ENCODE results near the gene UBALD1. TPM values are rescaled to one million over a fixed set of nuclear protein-coding genes. Genes with fewer than 3 reads are reported as not detected.

Gene UBALD1
- total RNA-seq, 1 experiment from 2014 or later: 29.9 TPM

DNA sequence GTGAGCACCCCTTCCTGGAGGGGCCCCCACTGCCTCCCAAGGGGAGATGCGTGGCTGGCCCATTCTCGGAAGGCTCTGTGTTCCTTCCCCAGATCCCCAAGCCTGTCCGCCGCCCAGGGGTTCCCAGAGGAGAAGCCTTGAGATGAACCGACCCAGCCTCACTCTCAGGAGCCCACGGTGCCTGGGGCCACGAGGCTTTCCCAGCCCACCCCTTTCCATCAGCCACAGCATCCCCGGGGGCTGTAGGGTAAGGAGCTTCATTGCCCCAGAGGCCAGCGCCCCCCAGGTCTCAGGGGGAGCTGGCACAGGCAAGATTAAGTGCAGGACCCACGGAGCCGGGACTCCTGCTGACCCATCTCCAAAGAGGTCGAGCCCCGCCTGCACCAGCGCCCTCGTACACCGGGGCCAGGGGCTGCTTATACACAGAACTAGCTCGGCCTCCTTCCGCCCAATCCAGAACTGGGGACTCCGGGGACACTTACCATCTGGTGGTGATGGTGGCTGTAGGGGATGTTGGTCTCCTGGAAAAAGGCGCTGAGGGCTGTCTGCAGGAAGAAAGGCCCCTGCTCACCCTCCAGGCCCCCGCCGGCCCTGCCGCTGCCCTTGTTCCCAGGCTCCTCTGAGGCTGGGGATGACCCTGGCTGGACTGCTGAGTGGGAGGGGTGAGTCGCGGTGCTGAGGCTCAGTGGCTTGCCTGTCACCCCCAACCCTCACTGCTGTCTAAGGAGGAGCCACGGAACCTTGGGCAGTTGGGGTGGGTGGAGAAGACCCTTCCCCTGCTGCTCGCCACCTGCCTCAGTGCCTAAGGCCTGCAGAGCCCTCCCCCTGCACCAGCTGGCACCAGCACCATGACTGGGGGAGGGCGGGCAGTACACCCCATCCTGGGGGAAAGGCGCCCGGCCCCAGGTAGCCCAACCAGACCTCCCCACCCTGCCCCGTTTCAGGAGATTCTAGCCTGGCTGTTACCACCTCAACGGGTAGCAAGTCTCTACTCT is 4.4 kb downstream of the UBALD1 start:
- ChIA-PET CTCF (no interaction called here), POLR2A (interaction anchor here (0.6 kb wide), 1 partner anchor 69 kb away, joined by 6 read pairs; no protein-coding TSS in a partner anchor)
- no TSS peak for BruUV-seq (replicated peaks)
- DNase-seq (ENCODE audit: low read depth, low spot score) (no peak), ATAC-seq (no peak)
- H3K9me3 ChIP-seq (ENCODE audit: control insufficient read depth, insufficient read depth, low read depth, low read length): no peaks in the 10 kb centered on the region
- no peaks in the 10 kb centered on the region for H3K27me3 ChIP-seq (ENCODE audit: control insufficient read depth, insufficient read depth, low read length)
- no peaks in the 10 kb centered on the region for H3K36me3 ChIP-seq (ENCODE audit: control insufficient read depth, insufficient read depth, low read length)
- peaks cover 10% of the 10 kb centered on the region for H3K4me1 ChIP-seq (ENCODE audit: control insufficient read depth, insufficient read depth, low read length)
- in situ Hi-C loops (cut with HindIII; ENCODE audit: low pct_unique_long_range_greater_than_20kb, low sequenced_read_pairs) (no loop called here), intact Hi-C loops (cut with micrococcal nuclease; ENCODE audit: unreplicated experiment) (no loop called here)
- TF ChIP-seq TCF7L2 (IDR thresholded peaks at IDR 0.05; ENCODE audit: low read depth, low read length): no peak
- TF ChIP-seq, protein P1, sequence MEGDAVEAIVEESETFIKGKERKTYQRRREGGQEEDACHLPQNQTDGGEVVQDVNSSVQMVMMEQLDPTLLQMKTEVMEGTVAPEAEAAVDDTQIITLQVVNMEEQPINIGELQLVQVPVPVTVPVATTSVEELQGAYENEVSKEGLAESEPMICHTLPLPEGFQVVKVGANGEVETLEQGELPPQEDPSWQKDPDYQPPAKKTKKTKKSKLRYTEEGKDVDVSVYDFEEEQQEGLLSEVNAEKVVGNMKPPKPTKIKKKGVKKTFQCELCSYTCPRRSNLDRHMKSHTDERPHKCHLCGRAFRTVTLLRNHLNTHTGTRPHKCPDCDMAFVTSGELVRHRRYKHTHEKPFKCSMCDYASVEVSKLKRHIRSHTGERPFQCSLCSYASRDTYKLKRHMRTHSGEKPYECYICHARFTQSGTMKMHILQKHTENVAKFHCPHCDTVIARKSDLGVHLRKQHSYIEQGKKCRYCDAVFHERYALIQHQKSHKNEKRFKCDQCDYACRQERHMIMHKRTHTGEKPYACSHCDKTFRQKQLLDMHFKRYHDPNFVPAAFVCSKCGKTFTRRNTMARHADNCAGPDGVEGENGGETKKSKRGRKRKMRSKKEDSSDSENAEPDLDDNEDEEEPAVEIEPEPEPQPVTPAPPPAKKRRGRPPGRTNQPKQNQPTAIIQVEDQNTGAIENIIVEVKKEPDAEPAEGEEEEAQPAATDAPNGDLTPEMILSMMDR (IDR thresholded peaks at IDR 0.05): no peak
- H3K4me3 ChIP-seq (ENCODE audit: low read depth in 2 of 2, low read length in 2 of 2): no peak overlapping the region
- no peak overlapping the region for H3K27ac ChIP-seq (ENCODE audit: low read length)

DNA sequence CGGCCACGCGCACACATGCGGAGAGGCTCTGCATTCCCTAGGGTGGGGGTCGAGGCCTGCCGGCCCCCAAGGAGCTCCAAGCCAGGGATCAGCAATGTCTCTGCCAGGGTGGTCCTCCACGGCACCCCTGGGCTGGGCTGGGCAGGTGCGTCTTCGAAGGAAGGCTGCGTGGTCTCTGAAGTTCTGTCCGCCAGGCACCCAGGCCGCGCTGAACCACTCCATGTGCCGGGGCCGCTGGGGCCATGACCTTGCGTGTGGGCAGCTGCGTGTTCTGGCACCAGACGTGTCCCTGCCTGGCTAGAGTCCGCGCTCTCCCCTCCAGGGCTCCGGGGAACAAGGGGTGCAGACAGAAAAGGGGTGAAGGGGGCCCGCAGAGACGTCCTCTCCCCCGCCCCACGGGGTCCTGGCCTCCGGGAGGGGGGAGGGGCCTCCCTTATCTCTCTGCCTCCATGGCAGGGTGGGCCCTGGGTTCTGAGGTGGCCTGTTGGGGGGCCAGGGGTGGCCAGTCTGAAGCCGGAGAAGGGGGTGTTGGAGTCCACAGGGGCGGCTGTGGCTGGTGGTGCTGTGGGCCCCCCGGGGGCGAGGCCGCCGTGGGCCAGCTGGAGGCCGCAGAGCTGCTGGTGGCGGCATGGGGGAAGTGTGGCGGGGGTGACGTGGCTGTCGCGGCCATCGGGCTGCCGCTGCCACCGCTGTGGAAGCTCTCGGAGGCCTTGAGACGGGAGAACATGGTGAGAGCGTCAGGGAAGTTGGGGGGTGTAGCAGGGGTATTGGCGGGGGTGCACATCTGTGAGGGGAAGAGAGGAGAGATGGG is 5.3 kb downstream of the UBALD1 start:
- DNase-seq (ENCODE audit: low read depth, low spot score): no peak
- intact Hi-C loops (cut with micrococcal nuclease; ENCODE audit: unreplicated experiment): no loop called here
- Histone ChIP-seq H3K4me3 (ENCODE audit: low read depth in 2 of 2, low read length in 2 of 2) (no peak overlapping the region), H3K4me1 (ENCODE audit: control insufficient read depth, insufficient read depth, low read length) (peaks cover 6% of the 10 kb centered on the region; the same call in 1 of the 2 replicates), H3K27me3 (ENCODE audit: control insufficient read depth, insufficient read depth, low read length) (no peaks in the 10 kb centered on the region), H3K36me3 (ENCODE audit: control insufficient read depth, insufficient read depth, low read length) (no peaks in the 10 kb centered on the region), H3K27ac (ENCODE audit: low read length) (no peak overlapping the region), H3K9me3 (ENCODE audit: control insufficient read depth, insufficient read depth, low read depth, low read length) (no peaks in the 10 kb centered on the region)
- ATAC-seq: no peak
- CTCF ChIA-PET: no interaction called here
- POLR2A ChIA-PET: no interaction called here
- TF ChIP-seq, protein P1 (IDR thresholded peaks at IDR 0.05): no peak
- no peak for TF ChIP-seq POLR2AphosphoS5 (IDR thresholded peaks at IDR 0.05; ENCODE audit: low read depth, low read length)
- TF ChIP-seq TCF7L2 (IDR thresholded peaks at IDR 0.05; ENCODE audit: low read depth, low read length): no peak
- TF ChIP-seq, protein P2, sequence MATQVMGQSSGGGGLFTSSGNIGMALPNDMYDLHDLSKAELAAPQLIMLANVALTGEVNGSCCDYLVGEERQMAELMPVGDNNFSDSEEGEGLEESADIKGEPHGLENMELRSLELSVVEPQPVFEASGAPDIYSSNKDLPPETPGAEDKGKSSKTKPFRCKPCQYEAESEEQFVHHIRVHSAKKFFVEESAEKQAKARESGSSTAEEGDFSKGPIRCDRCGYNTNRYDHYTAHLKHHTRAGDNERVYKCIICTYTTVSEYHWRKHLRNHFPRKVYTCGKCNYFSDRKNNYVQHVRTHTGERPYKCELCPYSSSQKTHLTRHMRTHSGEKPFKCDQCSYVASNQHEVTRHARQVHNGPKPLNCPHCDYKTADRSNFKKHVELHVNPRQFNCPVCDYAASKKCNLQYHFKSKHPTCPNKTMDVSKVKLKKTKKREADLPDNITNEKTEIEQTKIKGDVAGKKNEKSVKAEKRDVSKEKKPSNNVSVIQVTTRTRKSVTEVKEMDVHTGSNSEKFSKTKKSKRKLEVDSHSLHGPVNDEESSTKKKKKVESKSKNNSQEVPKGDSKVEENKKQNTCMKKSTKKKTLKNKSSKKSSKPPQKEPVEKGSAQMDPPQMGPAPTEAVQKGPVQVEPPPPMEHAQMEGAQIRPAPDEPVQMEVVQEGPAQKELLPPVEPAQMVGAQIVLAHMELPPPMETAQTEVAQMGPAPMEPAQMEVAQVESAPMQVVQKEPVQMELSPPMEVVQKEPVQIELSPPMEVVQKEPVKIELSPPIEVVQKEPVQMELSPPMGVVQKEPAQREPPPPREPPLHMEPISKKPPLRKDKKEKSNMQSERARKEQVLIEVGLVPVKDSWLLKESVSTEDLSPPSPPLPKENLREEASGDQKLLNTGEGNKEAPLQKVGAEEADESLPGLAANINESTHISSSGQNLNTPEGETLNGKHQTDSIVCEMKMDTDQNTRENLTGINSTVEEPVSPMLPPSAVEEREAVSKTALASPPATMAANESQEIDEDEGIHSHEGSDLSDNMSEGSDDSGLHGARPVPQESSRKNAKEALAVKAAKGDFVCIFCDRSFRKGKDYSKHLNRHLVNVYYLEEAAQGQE (IDR thresholded peaks at IDR 0.05; ENCODE audit: insufficient read depth in 1 of 2, low read depth in 2 of 2, low read length in 1 of 2): no peak
- no peak for TF ChIP-seq SIN3A (IDR thresholded peaks at IDR 0.05; ENCODE audit: borderline replicate concordance, insufficient read depth, low read depth, low read length)
- in situ Hi-C loops (cut with HindIII; ENCODE audit: low pct_unique_long_range_greater_than_20kb, low sequenced_read_pairs): no loop called here
- no TSS peak for BruUV-seq (replicated peaks)

Data from Panc1 (cell line).